ENCODE measurements around the gene RRAS2.

Gene RRAS2

GRCh38 chr11:14380947-14381561 lies 22.1 kb upstream of the RRAS2 start:
- TF ChIP-seq CTCF (IDR thresholded peaks at IDR 0.05; ENCODE audit: low read depth, low read length), result no peak
- DNase-seq (ENCODE audit: low read depth in 2 of 2), result peak; percentile 52 to 71
- H3K4me3 ChIP-seq (replicated peaks in 1 of 2; ENCODE audit: low read depth in 2 of 2, low read length in 2 of 2), result peak overlapping the region; percentile 38 to 49

- H3K4me3 ChIP-seq (replicated peaks in 1 of 2; ENCODE audit: low read depth in 2 of 2, low read length in 2 of 2), result no peak overlapping the region
- no peak for DNase-seq (ENCODE audit: low read depth in 2 of 2)
- TF ChIP-seq CTCF (IDR thresholded peaks at IDR 0.05; ENCODE audit: low read depth, low read length), result no peak
Measured at GRCh38 chr11:14380125-14380936, 21.3 kb upstream of the RRAS2 start.

- H3K4me3 ChIP-seq (replicated peaks in 1 of 2; ENCODE audit: low read depth in 2 of 2, low read length in 2 of 2), result no peak overlapping the region
- no peak for TF ChIP-seq CTCF (IDR thresholded peaks at IDR 0.05; ENCODE audit: low read depth, low read length)
- no peak for DNase-seq (ENCODE audit: low read depth in 2 of 2)
Measured at GRCh38 chr11:14378171-14378570, 19.2 kb upstream of the RRAS2 start.

GRCh38 chr11:14376920-14377319 lies 17.9 kb upstream of the RRAS2 start:
- no peak overlapping the region for H3K4me3 ChIP-seq (replicated peaks in 1 of 2; ENCODE audit: low read depth in 2 of 2, low read length in 2 of 2)
- DNase-seq (ENCODE audit: low read depth in 2 of 2), result peak in 1 of 2 donors; percentile 33
- no peak for TF ChIP-seq CTCF (IDR thresholded peaks at IDR 0.05; ENCODE audit: low read depth, low read length)

- DNase-seq (ENCODE audit: low read depth in 2 of 2), result no peak
- no peak for TF ChIP-seq CTCF (IDR thresholded peaks at IDR 0.05; ENCODE audit: low read depth, low read length)
- no peak overlapping the region for H3K4me3 ChIP-seq (replicated peaks in 1 of 2; ENCODE audit: low read depth in 2 of 2, low read length in 2 of 2)
Measured at GRCh38 chr11:14374922-14375830, 16.2 kb upstream of the RRAS2 start.

GRCh38 chr11:14373941-14374646 lies 15.1 kb upstream of the RRAS2 start:
- no peak overlapping the region for H3K4me3 ChIP-seq (replicated peaks in 1 of 2; ENCODE audit: low read depth in 2 of 2, low read length in 2 of 2)
- peak; percentile 83 to 84 for DNase-seq (ENCODE audit: low read depth in 2 of 2)
- no peak for TF ChIP-seq CTCF (IDR thresholded peaks at IDR 0.05; ENCODE audit: low read depth, low read length)
